H1 (cell line): ENCODE data around the gene CDHR5. TPM values are rescaled to one million over a fixed set of nuclear protein-coding genes. Genes with fewer than 3 reads are reported as not detected.

Experiments
- BACH1 ChIP-seq: IDR thresholded peaks from 2 replicates; pipeline ENCODE4 v1.6.1; 2012; ENCODE audit warnings: low read length, improper control_type of control experiment
- CHD7 ChIP-seq: fragments of 300-600 bp; sonication (generic); IDR thresholded peaks from 2 replicates; pipeline ENCODE4 v1.7.1; 2012; ENCODE audit warnings: low read length, moderate library complexity, mild to moderate bottlenecking, inconsistent platforms; ENCODE audit not compliant: insufficient replicate concordance
- CREB1 ChIP-seq: IDR thresholded peaks from 2 replicates; pipeline ENCODE4 v1.6.1; 2012; ENCODE audit warnings: inconsistent platforms
- CTBP2 ChIP-seq: IDR thresholded peaks from 2 replicates; pipeline ENCODE4 v1.7.0; 2011; ENCODE audit warnings: borderline replicate concordance, mild to moderate bottlenecking, moderate library complexity, mixed read lengths, low read length; ENCODE audit not compliant: insufficient read depth, insufficient read length
- EGR1 ChIP-seq: IDR thresholded peaks from 2 replicates; pipeline ENCODE4 v1.6.1; 2011; ENCODE audit warnings: low read depth, low read length, borderline replicate concordance
- KDM4A ChIP-seq: IDR thresholded peaks from one replicate; pipeline ENCODE4 v1.7.1; 2012; ENCODE audit warnings: low read depth, mild to moderate bottlenecking, moderate library complexity, low read length, inconsistent platforms; ENCODE audit not compliant: severe bottlenecking
- POLR2A ChIP-seq, 2 experiments: IDR thresholded peaks; 1 replicate in 1 of 2; 2 replicates in 1 of 2; pipeline ENCODE4 v1.6.1; 2011; ENCODE audit warnings: low read depth in 2 of 2, low read length in 2 of 2, mild to moderate bottlenecking in 2 of 2; ENCODE audit errors: control extremely low read depth in 1 of 2
- SAP30 ChIP-seq: fragments of 300-600 bp; sonication (generic); IDR thresholded peaks from 2 replicates; pipeline ENCODE4 v1.7.1; 2012; ENCODE audit warnings: low read length, moderate library complexity, mild to moderate bottlenecking, inconsistent platforms; ENCODE audit not compliant: insufficient read depth, insufficient replicate concordance
- SIX5 ChIP-seq: IDR thresholded peaks from 2 replicates; pipeline ENCODE4 v1.6.1; 2011; ENCODE audit warnings: mild to moderate bottlenecking, low read depth, low read length
- SP4 ChIP-seq: IDR thresholded peaks from 2 replicates; pipeline ENCODE4 v1.6.1; 2012; ENCODE audit warnings: low read length, inconsistent platforms
- USF2 ChIP-seq: IDR thresholded peaks from 2 replicates; pipeline ENCODE4 v1.6.1; 2011; ENCODE audit warnings: low read length, improper control_type of control experiment
- polyA plus RNA-seq, 7 experiments: library from polyadenylated mRNA; depleted of rRNA in 3 of 7; stranded (reverse) in 5 of 7; unstranded in 2 of 7; fragments of >200 nt in 5 of 7; fragments of 200-250 nt in 2 of 7; gene quantifications; 1 replicate in 5 of 7; 2 replicates in 1 of 7; 4 replicates in 1 of 7; pipeline versions ENCODE4 v1.2.1 to v1.2.3, GENCODE V29; 2011 to 2013; ENCODE audit warnings: missing spikeins in 2 of 7, mixed read lengths in 2 of 7
- total RNA-seq: library from RNA; stranded (reverse); fragmentation: NEBNext Ultra II Directional; extraction: Animal tissue kit (Norgen Biotek cat#: 25700); gene quantifications from 2 replicates; pipeline ENCODE4 v1.2.1, GENCODE V29; 2021

CDHR5 gene
- total and polyA plus RNA-seq, 2 of the 8 experiments (the other 6 are each of a cell fraction or from before 2014, with no cell fraction given): not detected

GRCh38 chr11:659532-660085, 34.9 kb upstream of the CDHR5 start (continued):
- no peak for TF ChIP-seq CHD7
- no peak for TF ChIP-seq BACH1
- no peak for TF ChIP-seq SP4
- TF ChIP-seq SIX5: no peak
- TF ChIP-seq CREB1: no peak
- no peak for TF ChIP-seq EGR1
- no peak for TF ChIP-seq POLR2A (IDR thresholded peaks at IDR 0.05; ENCODE audit: control extremely low read depth in 1 of 2, low read depth in 2 of 2, low read length in 2 of 2)
- no peak for TF ChIP-seq USF2
- no peak for TF ChIP-seq SAP30
- no peak for TF ChIP-seq KDM4A
- no peak for TF ChIP-seq CTBP2
